Choroid plexus epithelial cell (primary cell): Measurements from ENCODE around the gene MAOB.
"Not testable (repeated sequence)": the region's sequence is repeated elsewhere in the genome, so short reads cannot be mapped to it uniquely, and the experiment has no call there.

Source experiments
- DNase-seq: peaks from one replicate; pipeline ENCODE4 v3.0.0-alpha.2; 2010; ENCODE audit warnings: low read depth
- H3K4me3 ChIP-seq: 2 replicates; pipeline ENCODE4 v1.5.1; 2011; ENCODE audit warnings: low read depth, mild to moderate bottlenecking, control low read depth, low read length, moderate library complexity
- CTCF ChIP-seq: conservative IDR thresholded peaks from 2 replicates; pipeline ENCODE4 v1.5.1; 2011; ENCODE audit warnings: low read depth, mild to moderate bottlenecking, control low read depth, inconsistent platforms, low read length, moderate library complexity

The MAOB gene

GRCh38 chrX:43731086-43731485 lies 151.2 kb downstream of the MAOB start:
- H3K4me3 ChIP-seq = no peak overlapping the region
- no peak for DNase-seq
- no peak for TF ChIP-seq CTCF

- DNase-seq = no peak
- TF ChIP-seq CTCF = no peak
- H3K4me3 ChIP-seq = no peak overlapping the region
Measured at GRCh38 chrX:43728966-43729365, 153.3 kb downstream of the MAOB start.

- peak; percentile 55 for DNase-seq
- H3K4me3 ChIP-seq = no peak overlapping the region
- TF ChIP-seq CTCF = no peak
Measured at GRCh38 chrX:43728002-43728401, 154.2 kb downstream of the MAOB start.

GRCh38 chrX:43727254-43727653 lies 155.0 kb downstream of the MAOB start:
- H3K4me3 ChIP-seq, DNase-seq: not testable (repeated sequence)

- H3K4me3 ChIP-seq, DNase-seq: not testable (repeated sequence)
Measured at GRCh38 chrX:43725227-43725626, 157.0 kb downstream of the MAOB start.

GRCh38 chrX:43720961-43721360 lies 161.3 kb downstream of the MAOB start:
- DNase-seq = no peak
- no peak overlapping the region for H3K4me3 ChIP-seq
- no peak for TF ChIP-seq CTCF

GRCh38 chrX:43720082-43720481 lies 162.2 kb downstream of the MAOB start:
- no peak overlapping the region for H3K4me3 ChIP-seq
- no peak for TF ChIP-seq CTCF
- DNase-seq = no peak

- no peak for TF ChIP-seq CTCF
- no peak for DNase-seq
- H3K4me3 ChIP-seq = no peak overlapping the region
Measured at GRCh38 chrX:43718956-43719355, 163.3 kb downstream of the MAOB start.
